ENCODE results near the gene PLP2.
"Not testable (repeated sequence)": the region's sequence is repeated elsewhere in the genome, so short reads cannot be mapped to it uniquely, and the experiment has no call there.

Gene PLP2

GRCh38 chrX:49171752-49172279, at the start of gene PLP2:
Gene PLP2, plus strand, starts transcription at chrX:49171898. Its CDS starts 103 bp downstream, at chrX:49172001.
- peak in 1 of 2 donors; percentile 58 for DNase-seq (ENCODE audit: low read depth in 2 of 2)

- no peak for DNase-seq (ENCODE audit: low read depth in 2 of 2)
Observed at GRCh38 chrX:49122499-49122898, 49.2 kb upstream of the PLP2 start.

- not testable (repeated sequence) for DNase-seq (ENCODE audit: low read depth in 2 of 2)
Observed at GRCh38 chrX:49127742-49128258, 43.9 kb upstream of the PLP2 start.

GRCh38 chrX:49129427-49129826, 42.3 kb upstream of the PLP2 start:
- DNase-seq (ENCODE audit: low read depth in 2 of 2): no peak

- not testable (repeated sequence) for DNase-seq (ENCODE audit: low read depth in 2 of 2)
Observed at GRCh38 chrX:49132275-49132674, 39.4 kb upstream of the PLP2 start.

- no peak for DNase-seq (ENCODE audit: low read depth in 2 of 2)
Observed at GRCh38 chrX:49133759-49134158, 37.9 kb upstream of the PLP2 start.

- DNase-seq (ENCODE audit: low read depth in 2 of 2): no peak
Observed at GRCh38 chrX:49137492-49137891, 34.2 kb upstream of the PLP2 start.

- DNase-seq (ENCODE audit: low read depth in 2 of 2): no peak
Observed at GRCh38 chrX:49139713-49140112, 32.0 kb upstream of the PLP2 start.

GRCh38 chrX:49142264-49142663, 29.4 kb upstream of the PLP2 start:
- not testable (repeated sequence) for DNase-seq (ENCODE audit: low read depth in 2 of 2)

GRCh38 chrX:49143154-49143553, 28.5 kb upstream of the PLP2 start:
- not testable (repeated sequence) for DNase-seq (ENCODE audit: low read depth in 2 of 2)

- DNase-seq (ENCODE audit: low read depth in 2 of 2): no peak
Observed at GRCh38 chrX:49147282-49147681, 24.4 kb upstream of the PLP2 start.

GRCh38 chrX:49147936-49148335, 23.8 kb upstream of the PLP2 start:
- no peak for DNase-seq (ENCODE audit: low read depth in 2 of 2)

GRCh38 chrX:49148390-49149100, 23.2 kb upstream of the PLP2 start:
- not testable (repeated sequence) for DNase-seq (ENCODE audit: low read depth in 2 of 2)

GRCh38 chrX:49149291-49149690, 22.4 kb upstream of the PLP2 start:
- not testable (repeated sequence) for DNase-seq (ENCODE audit: low read depth in 2 of 2)

GRCh38 chrX:49153467-49153866, 18.2 kb upstream of the PLP2 start:
- no peak for DNase-seq (ENCODE audit: low read depth in 2 of 2)

GRCh38 chrX:49155243-49155899, 16.3 kb upstream of the PLP2 start:
- DNase-seq (ENCODE audit: low read depth in 2 of 2): no peak

- DNase-seq (ENCODE audit: low read depth in 2 of 2): peak; percentile 66 to 68
Observed at GRCh38 chrX:49155900-49156837, 15.5 kb upstream of the PLP2 start.

GRCh38 chrX:49157194-49157593, 14.5 kb upstream of the PLP2 start:
- DNase-seq (ENCODE audit: low read depth in 2 of 2): no peak

- DNase-seq (ENCODE audit: low read depth in 2 of 2): no peak
Observed at GRCh38 chrX:49160908-49161307, 10.8 kb upstream of the PLP2 start.

GRCh38 chrX:49161632-49162031, 10.1 kb upstream of the PLP2 start:
- DNase-seq (ENCODE audit: low read depth in 2 of 2): no peak

- no peak for DNase-seq (ENCODE audit: low read depth in 2 of 2)
Observed at GRCh38 chrX:49162620-49163019, 9.1 kb upstream of the PLP2 start, which contains the start of gene MAGIX. Gene MAGIX, plus strand, starts transcription at chrX:49162758. Its CDS starts 132 bp downstream, at chrX:49162890.

Measured in stimulated activated CD8-positive, alpha-beta memory T cell treated with anti-CD3 and anti-CD28 coated beads, Interleukin-15, amount 100 ng/mL, for 4 hours (primary cell).